GM12878 (cell line): ENCODE data around the gene COLQ.

Source experiments
- EP300 ChIP-seq, 2 experiments: fragments of 150-350 bp in 1 of 2; IDR thresholded peaks; 2 replicates each; pipeline ENCODE4 v1.6.1; 2011 to 2012; ENCODE audit warnings: low read depth in 2 of 2, low read length in 2 of 2, borderline replicate concordance in 1 of 2, improper control_type of control experiment in 1 of 2, inconsistent platforms in 1 of 2; ENCODE audit not compliant: control insufficient read depth in 1 of 2
- GABPA ChIP-seq: IDR thresholded peaks from 2 replicates; pipeline ENCODE4 v1.6.1; 2014; ENCODE audit warnings: antibody characterized with exemption, low read depth, mild to moderate bottlenecking, inconsistent platforms
- HDAC6 ChIP-seq: fragments of 200-600 bp; sonication (generic); IDR thresholded peaks from one replicate; pipeline ENCODE4 v1.8.0; 2017; ENCODE audit warnings: antibody characterized with exemption; ENCODE audit not compliant: unreplicated experiment
- KLF5 ChIP-seq: fragments of 450-650 bp; IDR thresholded peaks from 2 replicates; pipeline ENCODE4 v1.6.1; 2014; ENCODE audit warnings: mild to moderate bottlenecking; ENCODE audit not compliant: partially characterized antibody
- NR2C2 ChIP-seq: IDR thresholded peaks from 2 replicates; pipeline ENCODE4 v1.6.1; 2011; ENCODE audit warnings: borderline replicate concordance, low read depth; ENCODE audit not compliant: control insufficient read depth, insufficient read length
- NR2F1 ChIP-seq: fragments of 450-650 bp; conservative IDR thresholded peaks from 2 replicates; pipeline ENCODE4 v1.6.1; 2017; ENCODE audit warnings: mild to moderate bottlenecking
- POLR2A ChIP-seq: IDR thresholded peaks from 2 replicates; pipeline ENCODE4 v1.6.1; 2011; ENCODE audit warnings: low read depth, mild to moderate bottlenecking, low read length
- SP1 ChIP-seq: IDR thresholded peaks from one replicate; pipeline ENCODE4 v1.6.1; 2011; ENCODE audit warnings: low read depth, low read length
- SUZ12 ChIP-seq: fragments of 200-600 bp; sonication (generic); IDR thresholded peaks from one replicate; pipeline ENCODE4 v1.6.1; 2018; ENCODE audit warnings: antibody characterized with exemption, mild to moderate bottlenecking; ENCODE audit not compliant: unreplicated experiment
- TF ChIP-seq, protein P1 (sequence below): IDR thresholded peaks from 2 replicates; pipeline ENCODE4 v1.6.1; 2012; ENCODE audit warnings: improper control_type of control experiment, low read depth, low read length; ENCODE audit not compliant: insufficient replicate concordance
- TF ChIP-seq, protein P2 (sequence below): fragments of 450-650 bp; formaldehyde crosslinking; IDR thresholded peaks from 2 replicates; pipeline ENCODE4 v1.5.0; 2022; ENCODE audit warnings: mild to moderate bottlenecking, missing genetic modification characterization
- TF ChIP-seq, protein P3 (sequence below), 3 experiments: IDR thresholded peaks in 2 of 3; conservative IDR thresholded peaks in 1 of 3; 2 replicates each; pipeline ENCODE4 v1.5.1; 2011; ENCODE audit warnings: low read depth in 3 of 3, low read length in 3 of 3, mild to moderate bottlenecking in 3 of 3, control low read depth in 2 of 3, moderate library complexity in 2 of 3, inconsistent platforms in 1 of 3, mixed read lengths in 1 of 3; ENCODE audit not compliant: control insufficient read depth in 2 of 3, insufficient read depth in 1 of 3; ENCODE audit errors: extremely low read depth in 1 of 3
- TF ChIP-seq, protein P4 (sequence below): fragments of 450-650 bp; IDR thresholded peaks from 2 replicates; pipeline ENCODE4 v1.6.1; 2016; ENCODE audit warnings: mild to moderate bottlenecking
- TF ChIP-seq, protein P5 (sequence below): IDR thresholded peaks from 2 replicates; pipeline ENCODE4 v1.6.1; 2011; ENCODE audit warnings: low read depth, low read length, improper control_type of control experiment, borderline replicate concordance

DNA sequence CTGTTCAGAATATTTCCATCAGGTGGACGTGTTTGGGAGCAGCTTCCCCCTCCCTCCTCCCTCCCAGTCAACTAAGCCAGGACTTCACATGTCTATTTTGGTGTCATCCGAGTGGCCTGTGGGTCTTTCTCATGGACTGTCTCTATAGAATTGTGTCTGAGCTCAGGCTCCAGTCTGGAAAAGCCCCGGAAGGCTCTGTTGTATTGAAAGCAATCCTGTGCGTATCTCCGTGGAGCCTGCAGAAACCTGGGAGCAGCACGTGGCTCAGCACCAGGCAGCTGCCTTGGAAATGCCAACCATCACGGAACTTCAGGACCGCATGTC, 25.2 kb downstream of the COLQ start:
- TF ChIP-seq EP300 (IDR thresholded peaks at IDR 0.05; ENCODE audit: borderline replicate concordance in 1 of 2, control insufficient read depth in 1 of 2, low read depth in 2 of 2, low read length in 2 of 2) (no peak), POLR2A (no peak), NR2F1 (no peak), NR2C2 (no peak), SUZ12 (no peak), HDAC6 (no peak), SP1 (no peak), KLF5 (no peak), GABPA (no peak)
- TF ChIP-seq, protein P1, sequence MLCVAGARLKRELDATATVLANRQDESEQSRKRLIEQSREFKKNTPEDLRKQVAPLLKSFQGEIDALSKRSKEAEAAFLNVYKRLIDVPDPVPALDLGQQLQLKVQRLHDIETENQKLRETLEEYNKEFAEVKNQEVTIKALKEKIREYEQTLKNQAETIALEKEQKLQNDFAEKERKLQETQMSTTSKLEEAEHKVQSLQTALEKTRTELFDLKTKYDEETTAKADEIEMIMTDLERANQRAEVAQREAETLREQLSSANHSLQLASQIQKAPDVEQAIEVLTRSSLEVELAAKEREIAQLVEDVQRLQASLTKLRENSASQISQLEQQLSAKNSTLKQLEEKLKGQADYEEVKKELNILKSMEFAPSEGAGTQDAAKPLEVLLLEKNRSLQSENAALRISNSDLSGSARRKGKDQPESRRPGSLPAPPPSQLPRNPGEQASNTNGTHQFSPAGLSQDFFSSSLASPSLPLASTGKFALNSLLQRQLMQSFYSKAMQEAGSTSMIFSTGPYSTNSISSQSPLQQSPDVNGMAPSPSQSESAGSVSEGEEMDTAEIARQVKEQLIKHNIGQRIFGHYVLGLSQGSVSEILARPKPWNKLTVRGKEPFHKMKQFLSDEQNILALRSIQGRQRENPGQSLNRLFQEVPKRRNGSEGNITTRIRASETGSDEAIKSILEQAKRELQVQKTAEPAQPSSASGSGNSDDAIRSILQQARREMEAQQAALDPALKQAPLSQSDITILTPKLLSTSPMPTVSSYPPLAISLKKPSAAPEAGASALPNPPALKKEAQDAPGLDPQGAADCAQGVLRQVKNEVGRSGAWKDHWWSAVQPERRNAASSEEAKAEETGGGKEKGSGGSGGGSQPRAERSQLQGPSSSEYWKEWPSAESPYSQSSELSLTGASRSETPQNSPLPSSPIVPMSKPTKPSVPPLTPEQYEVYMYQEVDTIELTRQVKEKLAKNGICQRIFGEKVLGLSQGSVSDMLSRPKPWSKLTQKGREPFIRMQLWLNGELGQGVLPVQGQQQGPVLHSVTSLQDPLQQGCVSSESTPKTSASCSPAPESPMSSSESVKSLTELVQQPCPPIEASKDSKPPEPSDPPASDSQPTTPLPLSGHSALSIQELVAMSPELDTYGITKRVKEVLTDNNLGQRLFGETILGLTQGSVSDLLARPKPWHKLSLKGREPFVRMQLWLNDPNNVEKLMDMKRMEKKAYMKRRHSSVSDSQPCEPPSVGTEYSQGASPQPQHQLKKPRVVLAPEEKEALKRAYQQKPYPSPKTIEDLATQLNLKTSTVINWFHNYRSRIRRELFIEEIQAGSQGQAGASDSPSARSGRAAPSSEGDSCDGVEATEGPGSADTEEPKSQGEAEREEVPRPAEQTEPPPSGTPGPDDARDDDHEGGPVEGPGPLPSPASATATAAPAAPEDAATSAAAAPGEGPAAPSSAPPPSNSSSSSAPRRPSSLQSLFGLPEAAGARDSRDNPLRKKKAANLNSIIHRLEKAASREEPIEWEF = no peak
- TF ChIP-seq, protein P2, sequence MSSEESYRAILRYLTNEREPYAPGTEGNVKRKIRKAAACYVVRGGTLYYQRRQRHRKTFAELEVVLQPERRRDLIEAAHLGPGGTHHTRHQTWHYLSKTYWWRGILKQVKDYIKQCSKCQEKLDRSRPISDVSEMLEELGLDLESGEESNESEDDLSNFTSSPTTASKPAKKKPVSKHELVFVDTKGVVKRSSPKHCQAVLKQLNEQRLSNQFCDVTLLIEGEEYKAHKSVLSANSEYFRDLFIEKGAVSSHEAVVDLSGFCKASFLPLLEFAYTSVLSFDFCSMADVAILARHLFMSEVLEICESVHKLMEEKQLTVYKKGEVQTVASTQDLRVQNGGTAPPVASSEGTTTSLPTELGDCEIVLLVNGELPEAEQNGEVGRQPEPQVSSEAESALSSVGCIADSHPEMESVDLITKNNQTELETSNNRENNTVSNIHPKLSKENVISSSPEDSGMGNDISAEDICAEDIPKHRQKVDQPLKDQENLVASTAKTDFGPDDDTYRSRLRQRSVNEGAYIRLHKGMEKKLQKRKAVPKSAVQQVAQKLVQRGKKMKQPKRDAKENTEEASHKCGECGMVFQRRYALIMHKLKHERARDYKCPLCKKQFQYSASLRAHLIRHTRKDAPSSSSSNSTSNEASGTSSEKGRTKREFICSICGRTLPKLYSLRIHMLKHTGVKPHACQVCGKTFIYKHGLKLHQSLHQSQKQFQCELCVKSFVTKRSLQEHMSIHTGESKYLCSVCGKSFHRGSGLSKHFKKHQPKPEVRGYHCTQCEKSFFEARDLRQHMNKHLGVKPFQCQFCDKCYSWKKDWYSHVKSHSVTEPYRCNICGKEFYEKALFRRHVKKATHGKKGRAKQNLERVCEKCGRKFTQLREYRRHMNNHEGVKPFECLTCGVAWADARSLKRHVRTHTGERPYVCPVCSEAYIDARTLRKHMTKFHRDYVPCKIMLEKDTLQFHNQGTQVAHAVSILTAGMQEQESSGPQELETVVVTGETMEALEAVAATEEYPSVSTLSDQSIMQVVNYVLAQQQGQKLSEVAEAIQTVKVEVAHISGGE = no peak
- TF ChIP-seq, protein P3, sequence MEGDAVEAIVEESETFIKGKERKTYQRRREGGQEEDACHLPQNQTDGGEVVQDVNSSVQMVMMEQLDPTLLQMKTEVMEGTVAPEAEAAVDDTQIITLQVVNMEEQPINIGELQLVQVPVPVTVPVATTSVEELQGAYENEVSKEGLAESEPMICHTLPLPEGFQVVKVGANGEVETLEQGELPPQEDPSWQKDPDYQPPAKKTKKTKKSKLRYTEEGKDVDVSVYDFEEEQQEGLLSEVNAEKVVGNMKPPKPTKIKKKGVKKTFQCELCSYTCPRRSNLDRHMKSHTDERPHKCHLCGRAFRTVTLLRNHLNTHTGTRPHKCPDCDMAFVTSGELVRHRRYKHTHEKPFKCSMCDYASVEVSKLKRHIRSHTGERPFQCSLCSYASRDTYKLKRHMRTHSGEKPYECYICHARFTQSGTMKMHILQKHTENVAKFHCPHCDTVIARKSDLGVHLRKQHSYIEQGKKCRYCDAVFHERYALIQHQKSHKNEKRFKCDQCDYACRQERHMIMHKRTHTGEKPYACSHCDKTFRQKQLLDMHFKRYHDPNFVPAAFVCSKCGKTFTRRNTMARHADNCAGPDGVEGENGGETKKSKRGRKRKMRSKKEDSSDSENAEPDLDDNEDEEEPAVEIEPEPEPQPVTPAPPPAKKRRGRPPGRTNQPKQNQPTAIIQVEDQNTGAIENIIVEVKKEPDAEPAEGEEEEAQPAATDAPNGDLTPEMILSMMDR (IDR thresholded peaks at IDR 0.05 in 2 of 3, conservative IDR thresholded peaks at IDR 0.05 in 1 of 3; ENCODE audit: control insufficient read depth in 2 of 3, extremely low read depth in 1 of 3, insufficient read depth in 1 of 3, low read depth in 3 of 3, low read length in 3 of 3) = no peak
- TF ChIP-seq, protein P4, sequence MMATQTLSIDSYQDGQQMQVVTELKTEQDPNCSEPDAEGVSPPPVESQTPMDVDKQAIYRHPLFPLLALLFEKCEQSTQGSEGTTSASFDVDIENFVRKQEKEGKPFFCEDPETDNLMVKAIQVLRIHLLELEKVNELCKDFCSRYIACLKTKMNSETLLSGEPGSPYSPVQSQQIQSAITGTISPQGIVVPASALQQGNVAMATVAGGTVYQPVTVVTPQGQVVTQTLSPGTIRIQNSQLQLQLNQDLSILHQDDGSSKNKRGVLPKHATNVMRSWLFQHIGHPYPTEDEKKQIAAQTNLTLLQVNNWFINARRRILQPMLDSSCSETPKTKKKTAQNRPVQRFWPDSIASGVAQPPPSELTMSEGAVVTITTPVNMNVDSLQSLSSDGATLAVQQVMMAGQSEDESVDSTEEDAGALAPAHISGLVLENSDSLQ = no peak
- TF ChIP-seq, protein P5, sequence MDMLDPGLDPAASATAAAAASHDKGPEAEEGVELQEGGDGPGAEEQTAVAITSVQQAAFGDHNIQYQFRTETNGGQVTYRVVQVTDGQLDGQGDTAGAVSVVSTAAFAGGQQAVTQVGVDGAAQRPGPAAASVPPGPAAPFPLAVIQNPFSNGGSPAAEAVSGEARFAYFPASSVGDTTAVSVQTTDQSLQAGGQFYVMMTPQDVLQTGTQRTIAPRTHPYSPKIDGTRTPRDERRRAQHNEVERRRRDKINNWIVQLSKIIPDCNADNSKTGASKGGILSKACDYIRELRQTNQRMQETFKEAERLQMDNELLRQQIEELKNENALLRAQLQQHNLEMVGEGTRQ = no peak
